Measurements from ENCODE around the gene MICOS13. TPM values are rescaled to one million over a fixed set of nuclear protein-coding genes. Genes with fewer than 3 reads are reported as not detected.

MICOS13 gene
- total RNA-seq, 1 donor from 2014 or later: 7.5 TPM

DNA sequence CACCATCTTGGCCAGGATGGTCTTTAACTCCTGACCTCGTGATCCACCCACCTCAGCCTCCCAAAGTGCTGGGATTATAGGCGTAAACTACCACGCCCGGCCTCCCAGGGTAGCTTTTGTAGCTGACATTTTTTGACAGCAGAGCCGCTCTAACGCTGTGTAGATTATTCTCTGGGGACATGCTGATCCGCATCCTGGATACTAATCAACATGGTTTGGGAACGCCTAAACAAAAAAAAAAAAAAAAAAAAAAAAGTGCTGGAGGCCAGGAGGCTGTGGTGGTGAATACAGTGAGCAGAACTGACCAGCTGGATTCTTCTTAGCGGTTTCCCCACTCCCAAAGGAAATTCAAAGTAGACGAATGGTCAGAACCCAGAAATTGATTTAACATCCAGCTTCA, 34.5 kb upstream of the MICOS13 start:
- Histone ChIP-seq H3K27ac (no peak overlapping the region), H3K36me3 (no peaks in the 10 kb centered on the region), H3K9ac (no peak overlapping the region), H3K79me2 (ENCODE audit: low read depth) (peaks cover 60% of the 10 kb centered on the region), H3K4me2 (no peak overlapping the region), H4K20me1 (ENCODE audit: low read depth) (peaks cover 41% of the 10 kb centered on the region), H3F3A (ENCODE audit: low read depth) (no peaks in the 10 kb centered on the region), H3K9me3 (ENCODE audit: low read depth) (no peaks in the 10 kb centered on the region), H3K27me3 (no peaks in the 10 kb centered on the region), H2AFZ (replicated peaks) (no peak overlapping the region), H3K4me1 (peaks cover 9% of the 10 kb centered on the region), H3K4me3 (no peak overlapping the region)
- no peaks in the 10 kb centered on the region for H3K9me3 Mint-ChIP-seq
- no peak overlapping the region for H3K27ac Mint-ChIP-seq
- H3K4me1 Mint-ChIP-seq: peaks cover 22% of the 10 kb centered on the region
- no peak for DNase-seq (ENCODE audit: low spot score)
- H3K4me3 Mint-ChIP-seq: no peak overlapping the region
- H3K27me3 Mint-ChIP-seq (ENCODE audit: insufficient read depth, low read depth): peaks cover 5% of the 10 kb centered on the region
- H3K36me3 Mint-ChIP-seq: peaks cover 11% of the 10 kb centered on the region
- TF ChIP-seq EZH2phosphoT487 (IDR thresholded peaks at IDR 0.05) (no peak), EZH2 (IDR thresholded peaks at IDR 0.05) (no peak)
- TF ChIP-seq, protein P1, sequence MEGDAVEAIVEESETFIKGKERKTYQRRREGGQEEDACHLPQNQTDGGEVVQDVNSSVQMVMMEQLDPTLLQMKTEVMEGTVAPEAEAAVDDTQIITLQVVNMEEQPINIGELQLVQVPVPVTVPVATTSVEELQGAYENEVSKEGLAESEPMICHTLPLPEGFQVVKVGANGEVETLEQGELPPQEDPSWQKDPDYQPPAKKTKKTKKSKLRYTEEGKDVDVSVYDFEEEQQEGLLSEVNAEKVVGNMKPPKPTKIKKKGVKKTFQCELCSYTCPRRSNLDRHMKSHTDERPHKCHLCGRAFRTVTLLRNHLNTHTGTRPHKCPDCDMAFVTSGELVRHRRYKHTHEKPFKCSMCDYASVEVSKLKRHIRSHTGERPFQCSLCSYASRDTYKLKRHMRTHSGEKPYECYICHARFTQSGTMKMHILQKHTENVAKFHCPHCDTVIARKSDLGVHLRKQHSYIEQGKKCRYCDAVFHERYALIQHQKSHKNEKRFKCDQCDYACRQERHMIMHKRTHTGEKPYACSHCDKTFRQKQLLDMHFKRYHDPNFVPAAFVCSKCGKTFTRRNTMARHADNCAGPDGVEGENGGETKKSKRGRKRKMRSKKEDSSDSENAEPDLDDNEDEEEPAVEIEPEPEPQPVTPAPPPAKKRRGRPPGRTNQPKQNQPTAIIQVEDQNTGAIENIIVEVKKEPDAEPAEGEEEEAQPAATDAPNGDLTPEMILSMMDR (IDR thresholded peaks at IDR 0.05): no peak

DNA sequence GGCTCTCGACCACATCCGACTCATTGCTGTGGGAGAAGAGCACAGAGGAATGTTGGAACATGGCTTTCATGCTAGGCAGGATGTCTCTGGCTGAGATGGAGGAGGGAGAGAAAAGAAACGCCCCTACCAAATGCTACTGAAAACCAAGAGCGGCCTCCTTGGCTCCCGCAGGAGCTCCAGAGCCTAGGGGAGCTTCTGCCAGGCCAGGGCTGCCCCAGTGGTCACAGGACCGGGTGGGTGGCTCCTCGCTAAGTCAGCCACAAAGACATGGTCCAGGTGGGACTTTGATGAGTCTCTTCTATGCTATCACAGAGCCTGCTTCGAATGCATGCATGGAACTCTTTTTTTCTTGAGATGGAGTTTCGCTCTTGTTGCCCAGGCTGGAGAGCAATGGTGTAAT, 32.9 kb upstream of the MICOS13 start:
- H3K4me3 Mint-ChIP-seq: no peak overlapping the region
- Histone ChIP-seq H3K4me3 (no peak overlapping the region), H3K27me3 (no peaks in the 10 kb centered on the region), H3K9me3 (ENCODE audit: low read depth) (no peaks in the 10 kb centered on the region), H3K9ac (no peak overlapping the region), H3K27ac (no peak overlapping the region), H3K4me2 (no peak overlapping the region), H3K79me2 (ENCODE audit: low read depth) (peaks cover 44% of the 10 kb centered on the region), H3F3A (ENCODE audit: low read depth) (no peaks in the 10 kb centered on the region), H4K20me1 (ENCODE audit: low read depth) (peaks cover 31% of the 10 kb centered on the region), H3K36me3 (no peaks in the 10 kb centered on the region), H3K4me1 (peaks cover under 1% of the 10 kb centered on the region), H2AFZ (replicated peaks) (no peak overlapping the region)
- H3K36me3 Mint-ChIP-seq: peaks cover 11% of the 10 kb centered on the region
- DNase-seq (ENCODE audit: low spot score): no peak
- H3K27ac Mint-ChIP-seq: no peak overlapping the region
- H3K9me3 Mint-ChIP-seq: no peaks in the 10 kb centered on the region
- H3K4me1 Mint-ChIP-seq: peaks cover 12% of the 10 kb centered on the region
- peaks cover 2% of the 10 kb centered on the region for H3K27me3 Mint-ChIP-seq (ENCODE audit: insufficient read depth, low read depth)
- TF ChIP-seq EZH2 (IDR thresholded peaks at IDR 0.05) (no peak), EZH2phosphoT487 (IDR thresholded peaks at IDR 0.05) (no peak)
- TF ChIP-seq, protein P1 (IDR thresholded peaks at IDR 0.05): no peak

DNA sequence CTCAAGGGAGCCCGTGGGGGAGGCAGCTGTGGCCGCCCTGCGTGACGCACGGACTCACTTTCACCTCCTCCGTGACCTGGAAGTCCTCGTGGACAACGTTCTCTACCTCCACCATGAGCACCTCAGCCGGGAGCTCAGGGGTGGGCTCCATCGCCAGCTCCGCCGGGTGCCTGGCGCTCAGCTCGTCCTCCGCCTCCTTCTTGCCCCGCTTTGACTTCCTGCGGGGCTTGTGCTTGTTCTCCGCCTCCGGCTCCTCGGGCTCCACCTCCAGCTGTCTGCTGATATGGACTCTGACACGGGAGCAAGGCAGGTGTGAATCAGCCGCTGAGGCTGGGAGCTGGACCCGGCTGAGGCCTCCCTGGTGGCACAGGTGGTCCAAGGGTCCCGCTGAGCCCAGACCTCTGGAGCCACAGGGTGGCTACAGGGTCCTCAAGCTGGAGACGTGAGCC, 31.4 kb upstream of the MICOS13 start:
- Histone ChIP-seq H3K4me2 (no peak overlapping the region), H2AFZ (replicated peaks) (no peak overlapping the region), H3K27ac (no peak overlapping the region), H3K4me3 (no peak overlapping the region), H3K9me3 (ENCODE audit: low read depth) (no peaks in the 10 kb centered on the region), H3K9ac (no peak overlapping the region), H3K79me2 (ENCODE audit: low read depth) (peaks cover 29% of the 10 kb centered on the region), H3F3A (ENCODE audit: low read depth) (no peaks in the 10 kb centered on the region), H3K4me1 (no peaks in the 10 kb centered on the region), H4K20me1 (ENCODE audit: low read depth) (peaks cover 16% of the 10 kb centered on the region), H3K27me3 (no peaks in the 10 kb centered on the region), H3K36me3 (no peaks in the 10 kb centered on the region)
- DNase-seq (ENCODE audit: low spot score): no peak
- Mint-ChIP-seq H3K9me3 (no peaks in the 10 kb centered on the region), H3K27ac (no peak overlapping the region), H3K4me3 (no peak overlapping the region), H3K4me1 (peaks cover 5% of the 10 kb centered on the region), H3K36me3 (peaks cover 13% of the 10 kb centered on the region), H3K27me3 (ENCODE audit: insufficient read depth, low read depth) (peaks cover 2% of the 10 kb centered on the region)
- no peak for TF ChIP-seq EZH2 (IDR thresholded peaks at IDR 0.05)
- no peak for TF ChIP-seq EZH2phosphoT487 (IDR thresholded peaks at IDR 0.05)
- TF ChIP-seq, protein P1 (IDR thresholded peaks at IDR 0.05): no peak
